Heart left ventricle (tissue), 16 donors: ENCODE data around the gene FADS2. TPM values are rescaled to one million over a fixed set of nuclear protein-coding genes. Genes with fewer than 3 reads are reported as not detected.

ENCODE experiments used
- ATAC-seq, 4 donors: fragments of 200-7000 bp; cut with Tn5 transposase; one replicate each; pipeline ENCODE4 v1.9.1; 2020 to 2022; ENCODE audit warnings: moderate library complexity in 4 of 4, mild to moderate bottlenecking in 3 of 4, moderate number of reproducible peaks in 1 of 4
- DNase-seq, 5 donors: peaks; one replicate each; pipeline ENCODE4 v3.0.0-alpha.2; 2020
- H3K27ac ChIP-seq, 12 donors: fragments of 200-600 bp; sonication (generic) in 4 of 12; one replicate each; pipeline versions ENCODE4 v1.5.0 to v1.8.0; 2016 to 2022; ENCODE audit warnings: mild to moderate bottlenecking in 2 of 12
- H3K27me3 ChIP-seq, 9 donors: fragments of 200-600 bp; sonication (generic) in 2 of 9; one replicate each; pipeline versions ENCODE4 v1.5.1 to v1.8.0; 2016 to 2022; ENCODE audit warnings: mild to moderate bottlenecking in 3 of 9
- H3K36me3 ChIP-seq, 9 donors: fragments of 200-600 bp; sonication (generic) in 2 of 9; one replicate each; pipeline versions ENCODE4 v1.5.0 to v1.8.0; 2018 to 2022; ENCODE audit warnings: mild to moderate bottlenecking in 2 of 9
- H3K4me1 ChIP-seq, 12 donors: fragments of 200-600 bp; sonication (generic) in 4 of 12; one replicate each; pipeline versions ENCODE4 v1.5.0 to v1.8.0; 2016 to 2022; ENCODE audit warnings: mild to moderate bottlenecking in 3 of 12
- H3K4me3 ChIP-seq, 12 donors: fragments of 200-600 bp; sonication (generic) in 4 of 12; one replicate each; pipeline versions ENCODE4 v1.5.0 to v1.8.0; 2017 to 2022; ENCODE audit warnings: mild to moderate bottlenecking in 9 of 12, moderate library complexity in 4 of 12
- H3K9me3 ChIP-seq, 12 donors: fragments of 200-600 bp; sonication (generic) in 4 of 12; one replicate each; pipeline versions ENCODE4 v1.5.0 to v1.8.0; 2016 to 2022; ENCODE audit warnings: mild to moderate bottlenecking in 1 of 12
- POLR2A ChIP-seq, 2 donors: fragments of 450-650 bp; IDR thresholded peaks; one replicate each; pipeline ENCODE4 v1.6.1; 2017; ENCODE audit warnings: antibody characterized with exemption in 2 of 2, mild to moderate bottlenecking in 2 of 2, moderate library complexity in 2 of 2
- WGBS, 4 donors: extraction: QIAGEN DNeasy Blood & Tissue Kit in 2 of 4; methylation state at CpG; one replicate each; pipeline versions ENCODE4 v1.1.5 to v1.1.7; 2013 to 2018; 5-methylcytosine and 5-hydroxymethylcytosine counted together
- intact Hi-C, 10 donors: fragments of 100-400 bp; cut with DNase I; formaldehyde crosslinking; loops; one replicate each; pipeline versions ENCODE4 v1.11.1 to v1.14.2; 2022
- polyA plus RNA-seq, 2 donors: library from polyadenylated mRNA; stranded (reverse); fragments of 200-250 nt; gene quantifications; one replicate each; pipeline ENCODE4 v1.2.3, GENCODE V29; 2013
- total RNA-seq, 9 donors: library from RNA; depleted of rRNA in 2 of 9; stranded (reverse); fragments of >200 nt in 2 of 9; fragmentation: NEBNext Ultra II Directional in 3 of 9; extraction: Animal tissue kit (Norgen Biotek cat#: 25700) in 3 of 9; gene quantifications; one replicate each; pipeline versions ENCODE4 v1.1.0 to v1.2.4, GENCODE V29; 2016 to 2023
- TF ChIP-seq, protein P1 (sequence below), 12 donors: fragments of 200-600 bp; sonication (generic) in 4 of 12; IDR thresholded peaks; one replicate each; pipeline versions ENCODE4 v1.5.0 to v1.8.0; 2018 to 2022; ENCODE audit warnings: antibody characterized with exemption in 12 of 12, mild to moderate bottlenecking in 5 of 12
- donor health status: ischemic (EF 13 %, LVEDD 7.1; RV severe dilation, severe dysfunction).
- donor health status: healthy with polysubstance abuse.
- donor health status: DM: no; HTN: yes; CAD: no.
- donor health status: DM: no; HTN: no; CAD: no.
- donor health status: ischemic (EF 25% LVEDD 6.9; RV normal size, moderate dysfunction).
- donor health status: ischemic (EF 25% LVEDD 5.7; RV mildly dilated, moderate dysfunction).
- donor health status: healthy.
- donor health status: DM: yes; HTN: yes; CAD: no.
- donor health status: ischemic (EF 35%, LVEDD 5.7; RV mildly dilated, moderate dysfunction).
- donor health status: nonischemic (EF 11% LVEDD 7.7; RV severe dilation, severe dysfunction).
- donor health status: DM: yes; HTN: yes; CAD: no.
- donor health status: PGD.
- donor health status: ischemic (EF 29% LVEDD 5.4; RV normal size, mild dysfunction).
- donor health status: nonischemic (EF 23%, LVEDD 6.1; RV moderate dilation, normal function).

The FADS2 gene
- total and polyA plus RNA-seq, 11 donors: 2.6 to 43.6 (median 19.2) TPM

- TF ChIP-seq POLR2A (IDR thresholded peaks at IDR 0.05): no peak
- TF ChIP-seq, protein P1, sequence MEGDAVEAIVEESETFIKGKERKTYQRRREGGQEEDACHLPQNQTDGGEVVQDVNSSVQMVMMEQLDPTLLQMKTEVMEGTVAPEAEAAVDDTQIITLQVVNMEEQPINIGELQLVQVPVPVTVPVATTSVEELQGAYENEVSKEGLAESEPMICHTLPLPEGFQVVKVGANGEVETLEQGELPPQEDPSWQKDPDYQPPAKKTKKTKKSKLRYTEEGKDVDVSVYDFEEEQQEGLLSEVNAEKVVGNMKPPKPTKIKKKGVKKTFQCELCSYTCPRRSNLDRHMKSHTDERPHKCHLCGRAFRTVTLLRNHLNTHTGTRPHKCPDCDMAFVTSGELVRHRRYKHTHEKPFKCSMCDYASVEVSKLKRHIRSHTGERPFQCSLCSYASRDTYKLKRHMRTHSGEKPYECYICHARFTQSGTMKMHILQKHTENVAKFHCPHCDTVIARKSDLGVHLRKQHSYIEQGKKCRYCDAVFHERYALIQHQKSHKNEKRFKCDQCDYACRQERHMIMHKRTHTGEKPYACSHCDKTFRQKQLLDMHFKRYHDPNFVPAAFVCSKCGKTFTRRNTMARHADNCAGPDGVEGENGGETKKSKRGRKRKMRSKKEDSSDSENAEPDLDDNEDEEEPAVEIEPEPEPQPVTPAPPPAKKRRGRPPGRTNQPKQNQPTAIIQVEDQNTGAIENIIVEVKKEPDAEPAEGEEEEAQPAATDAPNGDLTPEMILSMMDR (IDR thresholded peaks at IDR 0.05): no peak
- 94 to 98% (median 96%) methylated on average over 17 to 19 of the region's 19 CpGs for WGBS, 4 donors
- Histone ChIP-seq H3K27me3 (no peaks in the 10 kb centered on the region), H3K36me3 (peaks cover 0 to 51% (median 15%) of the 10 kb centered on the region in 9 donors), H3K9me3 (no peaks in the 10 kb centered on the region), H3K4me1 (peaks cover 0 to 42% (median 29%) of the 10 kb centered on the region in 12 donors), H3K4me3 (no peak overlapping the region), H3K27ac (no peak overlapping the region)
- intact Hi-C loops: no loop called here
- ATAC-seq (no peak), DNase-seq (peak in 3 of 5 donors; percentile 14 to 44 (median 14))
Observed at GRCh38 chr11:61907282-61907681, 79.2 kb downstream of the FADS2 start.

DNA sequence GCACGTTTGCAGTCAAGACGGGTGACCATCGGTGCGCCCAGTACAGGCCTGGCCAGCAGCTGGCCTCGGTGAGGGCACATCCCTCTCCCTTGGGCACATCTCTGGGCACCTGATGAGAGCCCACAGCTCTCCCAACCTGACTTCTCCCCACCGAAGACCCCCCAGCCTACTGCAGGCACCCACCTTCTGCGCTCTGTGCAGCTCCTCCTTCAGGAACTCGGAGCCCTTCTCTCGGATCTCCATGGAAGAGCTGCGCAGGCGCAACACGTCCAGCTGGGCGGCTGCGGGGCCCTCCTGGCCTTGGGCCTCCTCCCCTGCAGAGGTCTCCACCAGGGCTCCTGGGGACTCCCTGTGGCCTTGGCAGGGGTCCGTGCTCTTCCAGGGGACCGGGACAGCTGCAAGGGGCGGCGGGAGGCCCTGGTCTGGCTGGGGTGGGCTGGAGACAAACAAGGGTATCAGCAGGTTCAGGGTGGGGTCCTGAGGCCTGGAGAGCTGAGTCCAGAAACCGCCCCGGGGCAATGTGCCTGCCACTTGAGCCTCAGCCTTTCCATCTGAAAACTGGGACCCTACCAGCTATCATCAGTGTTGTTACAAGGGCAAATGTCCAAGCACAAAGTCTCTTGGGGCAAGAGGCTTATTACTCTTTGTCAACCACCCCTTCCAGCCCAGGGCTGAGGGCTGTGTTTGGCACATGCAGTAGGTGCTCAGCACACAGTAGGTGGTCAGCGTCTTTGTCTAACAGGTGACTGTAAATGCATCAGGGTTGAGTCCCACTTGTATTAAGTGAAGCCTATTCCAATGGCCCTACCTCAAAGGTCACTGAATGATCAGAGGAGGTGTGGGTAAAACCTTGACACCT is 80.0 kb downstream of the FADS2 start:
- DNase-seq (peak in 3 of 5 donors; percentile 15 to 58 (median 21)), ATAC-seq (no peak)
- intact Hi-C loops: no loop called here
- Histone ChIP-seq H3K36me3 (peaks cover 0 to 48% (median 15%) of the 10 kb centered on the region in 9 donors), H3K4me1 (peaks cover 0 to 49% (median 31%) of the 10 kb centered on the region in 12 donors), H3K27ac (peak overlapping the region in 6 of 12 donors; percentile 15 to 71 (median 46)), H3K9me3 (no peaks in the 10 kb centered on the region), H3K4me3 (peak overlapping the region in 1 of 12 donors; percentile 26), H3K27me3 (no peaks in the 10 kb centered on the region)
- 89 to 94% (median 93%) methylated on average over 12 to 21 of the region's 21 CpGs for WGBS, 4 donors
- no peak for TF ChIP-seq POLR2A (IDR thresholded peaks at IDR 0.05)
- TF ChIP-seq, protein P1 (IDR thresholded peaks at IDR 0.05): no peak

DNA sequence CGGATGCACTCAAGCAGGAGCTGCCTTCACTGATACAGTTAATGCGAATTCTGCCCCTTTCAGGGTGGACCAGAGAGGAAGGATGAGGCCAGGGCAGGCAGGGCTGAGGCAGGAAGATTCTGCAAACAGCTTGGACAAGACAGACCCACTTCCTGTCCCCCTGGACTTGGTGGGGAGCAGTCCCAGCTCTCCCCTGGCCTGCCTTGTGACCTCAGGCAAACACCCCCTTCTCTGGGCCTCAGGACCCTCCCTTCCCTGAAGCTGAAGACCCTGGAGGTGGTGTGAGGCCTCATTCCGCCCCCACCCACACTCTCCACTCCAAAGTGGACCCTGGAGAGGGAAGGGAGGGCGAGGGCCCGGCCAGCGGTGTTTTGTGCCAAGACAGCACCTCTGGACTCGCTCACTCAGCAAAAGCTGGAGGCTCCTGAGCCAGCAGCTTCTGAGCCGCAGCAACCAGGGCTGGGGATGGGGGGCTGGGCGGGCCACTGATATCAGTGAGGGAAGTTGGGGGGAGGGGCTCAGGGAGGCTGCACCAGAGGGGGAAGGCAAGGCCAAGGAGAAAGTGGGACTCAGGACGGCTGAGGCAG is 80.7 kb downstream of the FADS2 start:
- H3K36me3 ChIP-seq: peaks cover 0 to 43% (median 15%) of the 10 kb centered on the region in 9 donors
- ATAC-seq (peak in 3 of 4 donors; percentile 33 to 58 (median 52)), DNase-seq (peak; percentile 69 to 85 (median 72))
- TF ChIP-seq, protein P1 (IDR thresholded peaks at IDR 0.05): no peak
- TF ChIP-seq POLR2A (IDR thresholded peaks at IDR 0.05): no peak
- intact Hi-C loops: no loop called here
- peaks cover 0 to 54% (median 31%) of the 10 kb centered on the region in 12 donors for H3K4me1 ChIP-seq
- no peaks in the 10 kb centered on the region for H3K9me3 ChIP-seq
- H3K4me3 ChIP-seq: peak overlapping the region in 1 of 12 donors; percentile 26
- H3K27me3 ChIP-seq: no peaks in the 10 kb centered on the region
- H3K27ac ChIP-seq: peak overlapping the region in 8 of 12 donors; percentile 15 to 71 (median 46)
- WGBS, 4 donors: 50 to 63% (median 56%) methylated on average over 8 to 10 of the region's 10 CpGs
